ENCODE data around the gene MBLAC1.

The MBLAC1 gene

DNA sequence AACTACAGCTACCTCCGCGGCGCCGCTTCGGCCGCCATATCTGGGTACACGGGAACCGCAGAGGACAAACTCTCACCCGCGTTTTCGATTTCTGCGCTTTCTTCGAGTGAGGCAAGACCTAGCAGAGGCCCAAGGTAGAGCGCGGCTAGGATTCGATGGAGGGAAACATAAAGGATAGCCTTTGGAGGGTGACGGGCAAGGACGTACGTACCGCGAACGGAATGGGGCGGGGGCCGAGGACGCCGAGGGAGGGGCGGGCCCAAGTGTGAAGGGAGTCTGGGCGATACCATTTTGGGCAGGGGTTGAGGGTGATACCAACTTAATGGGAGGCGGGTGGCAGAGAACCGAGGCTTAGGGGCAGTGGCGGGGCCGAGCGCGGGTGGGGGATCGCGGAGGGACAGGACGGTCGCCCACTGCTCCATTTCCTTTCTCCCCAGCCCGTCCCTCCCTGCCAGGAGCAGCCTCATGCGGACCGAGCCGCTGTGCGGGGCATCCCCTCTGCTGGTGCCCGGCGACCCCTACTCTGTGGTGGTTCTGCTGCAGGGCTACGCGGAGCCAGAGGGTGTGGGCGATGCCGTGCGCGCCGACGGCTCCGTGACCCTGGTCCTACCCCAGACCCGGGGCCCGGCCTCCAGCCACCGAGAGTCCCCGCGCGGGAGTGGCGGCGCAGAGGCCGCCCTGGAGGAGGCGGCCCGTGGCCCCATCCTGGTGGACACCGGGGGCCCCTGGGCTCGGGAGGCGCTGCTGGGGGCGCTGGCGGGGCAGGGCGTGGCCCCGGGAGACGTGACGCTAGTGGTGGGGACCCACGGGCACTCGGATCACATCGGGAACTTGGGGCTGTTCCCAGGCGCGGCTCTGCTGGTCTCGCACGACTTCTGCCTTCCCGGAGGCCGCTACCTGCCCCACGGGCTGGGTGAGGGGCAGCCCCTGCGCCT is at the start of gene MBLAC1:
Gene MBLAC1, plus strand, starts transcription at position 37 of the 935 bp plus-strand sequence. Its CDS starts 429 bp downstream, at position 466.
- DNase-seq (ENCODE audit: low read depth): peak; percentile 87

- no peak for DNase-seq (ENCODE audit: low read depth)
Observed at GRCh38 chr7:100077205-100077604, 49.6 kb upstream of the MBLAC1 start.

- DNase-seq (ENCODE audit: low read depth): no peak
Observed at GRCh38 chr7:100079024-100079560, 47.7 kb upstream of the MBLAC1 start.

DNA sequence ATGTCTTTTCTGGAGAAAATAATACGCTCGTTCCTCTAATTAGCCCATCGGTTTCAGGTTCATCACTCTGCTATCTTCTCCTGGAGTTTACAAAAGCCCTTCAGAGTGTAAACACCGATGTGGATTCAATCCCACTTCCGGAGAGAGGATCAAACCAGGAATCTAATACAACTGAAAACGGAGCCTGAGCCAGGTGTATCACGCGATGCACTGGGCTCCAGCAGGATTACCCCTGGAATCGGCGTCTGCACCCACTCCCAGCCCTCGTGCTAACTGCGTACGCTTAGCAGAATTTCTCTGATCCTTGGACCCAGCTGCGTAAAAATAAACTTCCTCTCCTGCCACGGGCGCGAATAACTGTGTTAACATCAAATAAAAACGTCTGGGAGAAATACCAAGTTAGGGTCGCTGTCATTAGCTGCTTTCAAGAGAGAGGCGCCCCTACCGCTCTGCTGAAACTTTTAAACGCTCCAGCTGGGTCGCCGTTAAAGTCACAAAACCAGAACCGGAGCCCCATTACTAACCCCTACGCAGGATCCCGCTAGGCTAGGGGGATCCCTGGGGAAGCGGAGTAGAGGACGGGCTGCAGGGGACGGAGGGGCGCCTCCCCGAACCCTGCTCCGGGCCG is 45.7 kb upstream of the MBLAC1 start:
- no peak for DNase-seq (ENCODE audit: low read depth)

- DNase-seq (ENCODE audit: low read depth): peak; percentile 99
Observed at GRCh38 chr7:100081535-100082102, 45.1 kb upstream of the MBLAC1 start, which contains the start of gene ZNF3. Gene ZNF3, minus strand, starts transcription at chr7:100081723. Its CDS starts 4,366 bp downstream, at chr7:100077357.

- DNase-seq (ENCODE audit: low read depth): no peak
Observed at GRCh38 chr7:100082978-100083377, 43.8 kb upstream of the MBLAC1 start.

DNA sequence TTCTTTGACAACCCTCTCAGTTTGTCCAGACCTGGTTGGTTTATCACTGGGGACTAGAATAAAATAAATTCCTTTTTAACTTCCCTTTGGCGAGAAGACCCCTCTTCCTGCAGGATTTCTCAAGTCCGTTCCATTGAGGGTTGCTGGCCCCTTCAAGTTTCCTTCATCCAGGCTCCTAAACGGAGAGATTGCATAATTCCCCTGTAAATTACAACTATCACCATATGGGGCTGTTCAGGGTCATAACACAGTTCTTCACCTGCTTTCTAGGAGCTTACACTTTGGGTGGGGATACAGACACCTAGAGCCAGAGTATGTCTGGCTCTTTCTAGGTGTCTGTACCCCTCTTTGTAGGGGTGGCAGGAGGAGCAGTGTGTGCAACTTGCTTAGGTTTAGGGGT is 41.3 kb upstream of the MBLAC1 start:
- no peak for DNase-seq (ENCODE audit: low read depth)

GRCh38 chr7:100087055-100087750 is 39.6 kb upstream of the MBLAC1 start:
- no peak for DNase-seq (ENCODE audit: low read depth)

GRCh38 chr7:100088095-100088620 is 38.6 kb upstream of the MBLAC1 start:
- no peak for DNase-seq (ENCODE audit: low read depth)

- DNase-seq (ENCODE audit: low read depth): peak; percentile 85
Observed at GRCh38 chr7:100088621-100089457, 37.9 kb upstream of the MBLAC1 start, which contains the start of gene COPS6. Gene COPS6, plus strand, starts transcription at chr7:100088969. Its CDS starts 22 bp downstream, at chr7:100088991.

DNA sequence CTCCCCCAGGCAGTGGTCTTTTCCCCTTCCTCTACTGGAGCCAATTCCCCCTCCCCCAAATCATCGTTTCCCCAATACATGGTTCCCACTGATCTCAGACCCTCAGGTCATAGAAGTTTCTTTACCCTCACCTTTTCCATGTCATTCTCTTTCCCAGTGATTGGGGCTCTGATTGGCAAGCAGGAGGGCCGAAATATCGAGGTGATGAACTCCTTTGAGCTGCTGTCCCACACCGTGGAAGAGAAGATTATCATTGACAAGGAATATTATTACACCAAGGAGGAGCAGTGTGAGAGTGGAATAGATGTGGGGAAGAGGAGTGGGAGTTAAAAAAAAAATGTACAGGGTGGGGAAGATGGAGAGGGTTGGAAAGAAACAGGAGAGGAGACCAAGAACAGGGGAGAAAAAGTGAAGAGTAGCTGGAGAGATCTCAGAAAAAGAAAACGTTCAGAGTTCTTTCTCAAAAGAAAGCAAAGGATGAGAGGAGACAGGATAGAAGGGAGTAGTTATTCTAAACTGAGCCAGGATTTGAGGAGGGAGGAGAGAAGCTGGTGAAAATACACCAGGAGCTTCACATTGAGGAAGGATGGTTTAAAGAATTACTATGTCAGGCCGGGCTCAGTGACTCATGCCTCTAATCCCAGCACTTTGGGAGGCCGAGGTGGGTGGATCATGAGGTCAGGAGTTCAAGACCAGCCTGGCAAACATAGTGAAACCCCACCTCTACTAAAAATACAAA is 37.1 kb upstream of the MBLAC1 start:
- no peak for DNase-seq (ENCODE audit: low read depth)

- no peak for DNase-seq (ENCODE audit: low read depth)
Observed at GRCh38 chr7:100090527-100091410, 36.0 kb upstream of the MBLAC1 start.

DNA sequence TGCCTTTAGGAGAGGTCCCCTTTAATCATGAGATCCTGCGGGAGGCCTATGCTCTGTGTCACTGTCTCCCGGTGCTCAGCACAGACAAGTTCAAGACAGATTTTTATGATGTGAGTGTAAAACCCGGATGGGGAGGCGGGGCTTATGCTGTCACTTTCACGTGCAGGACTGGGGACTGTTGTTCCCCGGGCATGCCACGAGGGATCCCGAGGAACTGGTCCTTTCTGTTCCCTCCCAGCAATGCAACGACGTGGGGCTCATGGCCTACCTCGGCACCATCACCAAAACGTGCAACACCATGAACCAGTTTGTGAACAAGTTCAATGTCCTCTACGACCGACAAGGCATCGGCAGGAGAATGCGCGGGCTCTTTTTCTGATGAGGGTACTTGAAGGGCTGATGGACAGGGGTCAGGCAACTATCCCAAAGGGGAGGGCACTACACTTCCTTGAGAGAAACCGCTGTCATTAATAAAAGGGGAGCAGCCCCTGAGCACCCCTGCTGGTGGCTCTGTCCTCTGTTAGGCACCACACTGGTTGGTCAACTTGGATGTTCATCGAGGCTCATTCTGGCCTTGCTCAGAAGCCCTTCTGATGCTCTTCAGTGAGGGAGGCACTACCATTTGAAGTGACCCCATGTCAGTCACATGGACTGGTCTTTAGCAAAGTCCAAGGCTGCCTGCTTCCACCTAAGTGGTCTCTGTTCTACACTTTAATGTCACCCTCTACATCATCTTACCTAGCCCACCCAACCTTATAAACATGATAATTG is 35.2 kb upstream of the MBLAC1 start:
- DNase-seq (ENCODE audit: low read depth): peak; percentile 23

DNA sequence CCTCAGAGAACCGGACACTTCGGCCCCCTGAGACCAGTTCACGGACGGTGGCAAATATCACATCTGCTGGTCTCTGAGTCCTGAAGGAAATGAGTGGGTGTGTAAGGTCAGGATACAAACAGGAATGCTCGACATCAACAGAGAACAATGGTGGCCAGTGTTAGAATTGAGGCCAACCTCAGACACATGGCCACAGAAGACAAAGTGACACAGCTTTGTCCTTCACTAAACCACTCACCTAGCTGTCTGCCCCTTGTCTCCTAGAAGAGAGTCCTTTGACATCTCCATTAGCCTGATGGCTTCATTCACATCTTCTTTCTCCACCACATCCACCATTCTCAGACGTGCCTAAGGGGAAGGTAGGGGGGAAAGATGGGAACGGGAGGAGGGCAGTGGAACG is 33.7 kb upstream of the MBLAC1 start:
- DNase-seq (ENCODE audit: low read depth): no peak

DNA sequence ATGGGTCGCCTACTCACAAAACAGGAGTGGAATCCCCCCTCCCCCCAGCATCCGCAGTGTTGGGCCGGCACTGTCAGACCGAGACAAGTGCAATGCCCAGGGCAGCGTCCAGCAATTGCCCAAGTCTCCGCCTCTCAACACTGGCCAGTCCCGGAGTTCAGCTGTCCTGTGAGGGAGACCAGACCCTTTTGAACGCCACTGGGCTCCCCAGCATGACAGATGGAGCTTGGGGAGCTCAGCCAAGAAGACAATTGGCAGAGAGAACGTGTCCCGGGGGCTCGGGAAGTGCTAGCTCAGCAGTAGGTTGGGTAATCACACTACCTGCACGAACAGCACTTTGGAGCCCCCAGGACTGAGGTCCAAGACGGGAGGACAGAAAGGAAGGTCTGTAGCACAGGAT is 33.3 kb upstream of the MBLAC1 start:
- DNase-seq (ENCODE audit: low read depth): no peak

DNA sequence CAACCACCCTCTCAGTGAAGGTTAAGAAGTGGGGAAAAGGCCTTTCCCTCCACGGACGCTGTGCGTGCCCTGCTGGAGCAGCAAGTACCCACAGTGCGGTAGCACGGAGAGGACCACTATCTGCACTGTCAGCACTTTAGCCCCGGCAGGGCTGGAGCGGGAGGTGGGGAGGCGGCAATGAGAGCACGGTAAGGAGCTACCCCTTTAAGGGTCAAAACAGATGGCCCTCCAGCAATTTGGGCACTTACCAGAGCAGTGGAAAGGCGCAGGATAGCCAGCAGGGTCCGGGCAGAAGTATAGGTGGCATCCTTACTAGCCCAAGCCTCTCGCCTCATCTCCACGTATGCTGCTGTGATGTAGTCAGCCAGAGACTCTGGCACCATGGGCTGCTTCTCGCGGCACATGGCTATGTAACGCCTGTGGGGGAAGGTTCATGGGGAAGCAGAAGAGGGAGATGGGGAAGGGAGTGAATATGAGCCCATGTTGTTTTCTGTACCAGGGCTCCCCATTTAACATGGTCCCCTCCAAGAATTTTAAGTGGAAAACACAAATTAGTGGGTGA is 32.8 kb upstream of the MBLAC1 start:
- no peak for DNase-seq (ENCODE audit: low read depth)

DNA sequence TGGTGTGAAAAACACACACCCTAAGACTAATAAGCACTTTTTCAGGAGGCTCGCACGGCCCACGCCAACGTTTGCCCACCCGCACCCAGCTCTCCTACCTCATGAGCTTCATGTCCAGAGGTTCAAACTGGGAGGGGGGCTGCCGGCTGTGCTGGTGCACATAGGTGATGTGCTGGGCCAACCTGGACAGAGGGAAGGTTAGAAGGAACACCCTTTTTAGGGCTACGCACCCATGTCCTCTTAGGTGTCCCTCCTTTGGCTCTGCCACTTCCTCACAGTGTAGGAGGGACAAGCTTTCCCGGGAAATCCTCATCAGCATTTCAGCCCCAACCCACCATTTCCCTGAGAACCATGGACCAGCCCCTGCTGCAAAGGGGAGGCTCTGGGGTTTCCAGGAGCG is 31.5 kb upstream of the MBLAC1 start:
- DNase-seq (ENCODE audit: low read depth): no peak

DNA sequence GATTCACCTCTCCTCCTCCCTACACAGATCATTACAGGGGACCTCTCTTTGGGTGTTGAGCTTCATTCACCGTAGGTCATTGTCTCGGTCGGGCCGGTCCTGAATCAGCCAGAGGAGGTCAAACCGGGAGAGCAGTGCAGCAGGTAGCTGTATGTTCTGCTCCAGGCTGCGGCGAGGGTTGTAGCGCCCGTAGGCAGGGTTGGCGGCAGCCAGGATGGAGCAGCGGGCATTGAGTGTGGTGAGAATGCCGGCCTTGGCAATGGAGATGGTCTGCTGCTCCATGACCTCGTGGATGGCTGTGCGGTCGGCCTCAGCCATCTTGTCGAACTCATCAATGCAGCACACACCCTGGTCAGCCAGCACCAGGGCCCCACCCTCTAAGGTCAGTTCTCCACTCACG is 31.1 kb upstream of the MBLAC1 start:
- DNase-seq (ENCODE audit: low read depth): no peak

Measured in activated T-cell treated with anti-CD3 and anti-CD28 coated beads for 48 hours (primary cell).